Small intestine (tissue), 7 donors: ENCODE measurements around the gene CEP57. TPM values are rescaled to one million over a fixed set of nuclear protein-coding genes. Genes with fewer than 3 reads are reported as not detected.

Experiments
- DNase-seq, 2 donors: peaks; one replicate each; pipeline versions ENCODE4 v3.0.0 to v3.0.0-alpha.2; 2013
- FAIRE-seq: peaks from 2 replicates; lab custom pipeline; 2012; peaks lifted over from hg19 to GRCh38; lab: Jason Lieb, UNC
- H3K27ac ChIP-seq, 3 donors: one replicate each; pipeline ENCODE4 v1.5.1; 2013; ENCODE audit warnings: low read length in 2 of 3, mild to moderate bottlenecking in 2 of 3, control low read depth in 1 of 3, inconsistent platforms in 1 of 3, low read depth in 1 of 3, moderate library complexity in 1 of 3
- H3K27me3 ChIP-seq, 3 donors: one replicate each; pipeline ENCODE4 v1.6.1; 2013; ENCODE audit warnings: low read length in 3 of 3, inconsistent platforms in 1 of 3; ENCODE audit not compliant: control insufficient read depth in 3 of 3, insufficient read depth in 3 of 3
- H3K36me3 ChIP-seq, 3 donors: one replicate each; pipeline ENCODE4 v1.6.1; 2013; ENCODE audit warnings: low read length in 3 of 3, inconsistent platforms in 1 of 3, low read depth in 1 of 3, mild to moderate bottlenecking in 1 of 3, moderate library complexity in 1 of 3; ENCODE audit not compliant: control insufficient read depth in 3 of 3, insufficient read depth in 2 of 3
- H3K4me1 ChIP-seq, 3 donors: one replicate each; pipeline ENCODE4 v1.6.1; 2013; ENCODE audit warnings: low read length in 2 of 3, inconsistent platforms in 1 of 3, low read depth in 1 of 3, mild to moderate bottlenecking in 1 of 3, moderate library complexity in 1 of 3; ENCODE audit not compliant: control insufficient read depth in 3 of 3, insufficient read depth in 2 of 3
- H3K4me3 ChIP-seq, 3 donors: one replicate each; pipeline ENCODE4 v1.5.1; 2013; ENCODE audit warnings: low read length in 3 of 3, control low read depth in 1 of 3, inconsistent platforms in 1 of 3, low read depth in 1 of 3, mild to moderate bottlenecking in 1 of 3, moderate library complexity in 1 of 3
- H3K9me3 ChIP-seq, 2 donors: one replicate each; pipeline ENCODE4 v1.6.1; 2013; ENCODE audit warnings: low read depth in 1 of 2, low read length in 1 of 2; ENCODE audit not compliant: control insufficient read depth in 2 of 2, insufficient read depth in 1 of 2
- WGBS, 3 donors: extraction: QIAGEN DNeasy Blood & Tissue Kit; methylation state at CpG; one replicate each; pipeline ENCODE4 v1.1.7; 2013; 5-methylcytosine and 5-hydroxymethylcytosine counted together
- polyA plus RNA-seq, 4 donors: library from polyadenylated mRNA; stranded (reverse) in 3 of 4; unstranded in 1 of 4; fragments of 200-250 nt in 3 of 4; fragments of 120-200 nt in 1 of 4; gene quantifications; one replicate each; pipeline versions ENCODE4 v1.2.1 to v1.2.3, GENCODE V29; 2013
- donor health status: healthy with polysubstance abuse.
- donor health status: control.
- donor health status: control.
- donor health status: Bipolar disorder and iron deficiency.
- donor health status: healthy.

The CEP57 gene
- polyA plus RNA-seq, 4 donors: 27.0 to 76.4 (median 41.6) TPM

GRCh38 chr11:95829580-95830259 is 39.4 kb downstream of the CEP57 start:
- FAIRE-seq: no peak
- 94 to 98% (median 96%) methylated on average over 1 of the region's 1 CpG for WGBS, 3 donors
- Histone ChIP-seq H3K4me3 (no peak overlapping the region), H3K27me3 (no peaks in the 10 kb centered on the region), H3K9me3 (no peaks in the 10 kb centered on the region), H3K4me1 (no peaks in the 10 kb centered on the region), H3K36me3 (peaks cover 5 to 10% (median 6%) of the 10 kb centered on the region in 3 donors), H3K27ac (no peak overlapping the region)
- no peak for DNase-seq

- WGBS, 3 donors: 70 to 79% (median 71%) methylated on average over 2 of the region's 2 CpGs
- FAIRE-seq: no peak
- Histone ChIP-seq H3K36me3 (peaks cover 3 to 7% (median 6%) of the 10 kb centered on the region in 3 donors), H3K4me1 (no peaks in the 10 kb centered on the region), H3K27me3 (no peaks in the 10 kb centered on the region), H3K27ac (no peak overlapping the region), H3K4me3 (no peak overlapping the region), H3K9me3 (no peaks in the 10 kb centered on the region)
- no peak for DNase-seq
Measured at GRCh38 chr11:95831198-95831883, 41.0 kb downstream of the CEP57 start.

- 66 to 74% (median 73%) methylated on average over 3 of the region's 3 CpGs for WGBS, 3 donors
- peaks cover 3 to 8% (median 7%) of the 10 kb centered on the region in 3 donors for H3K36me3 ChIP-seq
- no peak for FAIRE-seq
- no peak overlapping the region for H3K4me3 ChIP-seq
- H3K9me3 ChIP-seq: no peaks in the 10 kb centered on the region
- no peaks in the 10 kb centered on the region for H3K27me3 ChIP-seq
- H3K4me1 ChIP-seq: no peaks in the 10 kb centered on the region
- DNase-seq: no peak
- no peak overlapping the region for H3K27ac ChIP-seq
Measured at GRCh38 chr11:95832763-95833162, 42.5 kb downstream of the CEP57 start.

- Histone ChIP-seq H3K27ac (no peak overlapping the region), H3K4me3 (no peak overlapping the region), H3K27me3 (no peaks in the 10 kb centered on the region), H3K36me3 (peaks cover 3 to 10% (median 7%) of the 10 kb centered on the region in 3 donors), H3K9me3 (no peaks in the 10 kb centered on the region), H3K4me1 (no peaks in the 10 kb centered on the region)
- no peak for FAIRE-seq
- WGBS, 3 donors: 48 to 85% (median 48%) methylated on average over 1 of the region's 1 CpG
- DNase-seq: no peak
Measured at GRCh38 chr11:95833378-95833777, 43.1 kb downstream of the CEP57 start.

- H3K9me3 ChIP-seq: no peaks in the 10 kb centered on the region
- H3K36me3 ChIP-seq: peaks cover 0 to 6% (median 4%) of the 10 kb centered on the region in 3 donors
- DNase-seq: no peak
- no peak overlapping the region for H3K27ac ChIP-seq
- no peak for FAIRE-seq
- no peaks in the 10 kb centered on the region for H3K4me1 ChIP-seq
- WGBS, 3 donors: 63 to 77% (median 76%) methylated on average over 3 of the region's 3 CpGs
- H3K27me3 ChIP-seq: no peaks in the 10 kb centered on the region
- H3K4me3 ChIP-seq: no peak overlapping the region
Measured at GRCh38 chr11:95835351-95835750, 45.1 kb downstream of the CEP57 start.

GRCh38 chr11:95835768-95836488 is 45.6 kb downstream of the CEP57 start:
- H3K27ac ChIP-seq: no peak overlapping the region
- DNase-seq (peak; percentile 77), FAIRE-seq (no peak)
- no peaks in the 10 kb centered on the region for H3K4me1 ChIP-seq
- no peak overlapping the region for H3K4me3 ChIP-seq
- H3K36me3 ChIP-seq: peaks cover 0 to 6% (median 4%) of the 10 kb centered on the region in 3 donors
- 12 to 24% (median 19%) methylated on average over 3 of the region's 3 CpGs for WGBS, 3 donors
- H3K9me3 ChIP-seq: no peaks in the 10 kb centered on the region
- H3K27me3 ChIP-seq: no peaks in the 10 kb centered on the region

- Histone ChIP-seq H3K36me3 (peaks cover 3 to 8% (median 3%) of the 10 kb centered on the region in 3 donors), H3K27ac (no peak overlapping the region), H3K27me3 (no peaks in the 10 kb centered on the region), H3K9me3 (no peaks in the 10 kb centered on the region), H3K4me1 (no peaks in the 10 kb centered on the region), H3K4me3 (no peak overlapping the region)
- DNase-seq: no peak
- no peak for FAIRE-seq
- WGBS, 3 donors: 93 to 98% (median 94%) methylated on average over 1 of the region's 1 CpG
Measured at GRCh38 chr11:95845167-95845566, 54.9 kb downstream of the CEP57 start.

GRCh38 chr11:95849087-95849825 is 59.0 kb downstream of the CEP57 start:
- Histone ChIP-seq H3K27ac (no peak overlapping the region), H3K36me3 (peaks cover 3 to 14% (median 3%) of the 10 kb centered on the region in 3 donors), H3K9me3 (no peaks in the 10 kb centered on the region), H3K27me3 (no peaks in the 10 kb centered on the region), H3K4me1 (no peaks in the 10 kb centered on the region), H3K4me3 (no peak overlapping the region)
- whole genome bisulfite sequencing, 3 donors: 70 to 75% (median 75%) methylated on average over 6 of the region's 6 CpGs
- DNase-seq: peak; percentile 58 to 66
- FAIRE-seq: no peak
